ENCODE data around the gene CD248. TPM values are rescaled to one million over a fixed set of nuclear protein-coding genes. Genes with fewer than 3 reads are reported as not detected.

CD248 gene
- total RNA-seq, 1 experiment from 2014 or later, result not detected

GRCh38 chr11:66299186-66299585 is 17.7 kb downstream of the CD248 start:
- no peaks in the 10 kb centered on the region for H3K36me3 ChIP-seq (ENCODE audit: low read depth)
- no peaks in the 10 kb centered on the region for H4K20me1 ChIP-seq (ENCODE audit: insufficient read depth)
- intact Hi-C loops (cut with micrococcal nuclease; ENCODE audit: unreplicated experiment), result no loop called here
- H2AFZ ChIP-seq, result no peak overlapping the region
- H3K4me1 ChIP-seq (replicated peaks; ENCODE audit: insufficient read depth), result no peaks in the 10 kb centered on the region
- H3K9me3 ChIP-seq (ENCODE audit: insufficient read depth, low read depth), result no peaks in the 10 kb centered on the region
- TF ChIP-seq CTCF (conservative IDR thresholded peaks at IDR 0.05) (no peak), EZH2 (IDR thresholded peaks at IDR 0.05; ENCODE audit: low read depth) (no peak)
- H3K79me2 ChIP-seq (ENCODE audit: low read depth), result no peaks in the 10 kb centered on the region
- H3K4me3 ChIP-seq, result no peak overlapping the region
- ChIA-PET POLR2A (ENCODE audit: unreplicated experiment) (no interaction called here), CTCF (interaction anchor here (0.7 kb wide), 1 partner anchor 279 kb away, joined by 4 read pairs; no protein-coding TSS in a partner anchor)
- no peak for DNase-seq
- no peaks in the 10 kb centered on the region for H3F3A ChIP-seq (ENCODE audit: insufficient read depth, low read depth)
- no TSS peak for BruUV-seq (replicated peaks)
- H3K9me2 ChIP-seq (ENCODE audit: insufficient read depth), result no peaks in the 10 kb centered on the region
- H3K27ac ChIP-seq, result no peak overlapping the region
- no peak overlapping the region for H3K4me2 ChIP-seq
- peaks cover 11% of the 10 kb centered on the region; the same call in 1 of the 2 replicates for H3K27me3 ChIP-seq (ENCODE audit: insufficient read depth, low read depth)

- H2AFZ ChIP-seq, result no peak overlapping the region
- H3K9me3 ChIP-seq (ENCODE audit: insufficient read depth, low read depth), result no peaks in the 10 kb centered on the region
- no peak overlapping the region for H3K27ac ChIP-seq
- peaks cover 11% of the 10 kb centered on the region; the same call in 1 of the 2 replicates for H3K27me3 ChIP-seq (ENCODE audit: insufficient read depth, low read depth)
- no TSS peak for BruUV-seq (replicated peaks)
- no peak overlapping the region for H3K4me3 ChIP-seq
- no peaks in the 10 kb centered on the region for H4K20me1 ChIP-seq (ENCODE audit: insufficient read depth)
- no peaks in the 10 kb centered on the region for H3K79me2 ChIP-seq (ENCODE audit: low read depth)
- no peaks in the 10 kb centered on the region for H3K36me3 ChIP-seq (ENCODE audit: low read depth)
- H3K4me1 ChIP-seq (replicated peaks; ENCODE audit: insufficient read depth), result no peaks in the 10 kb centered on the region
- TF ChIP-seq CTCF (conservative IDR thresholded peaks at IDR 0.05) (no peak), EZH2 (IDR thresholded peaks at IDR 0.05; ENCODE audit: low read depth) (no peak)
- ChIA-PET POLR2A (ENCODE audit: unreplicated experiment) (no interaction called here), CTCF (interaction anchor here (1.1 kb wide), 1 partner anchor 89 kb away, joined by 7 read pairs; no protein-coding TSS in a partner anchor)
- H3K4me2 ChIP-seq, result no peak overlapping the region
- intact Hi-C loops (cut with micrococcal nuclease; ENCODE audit: unreplicated experiment), result no loop called here
- DNase-seq, result no peak
- no peaks in the 10 kb centered on the region for H3K9me2 ChIP-seq (ENCODE audit: insufficient read depth)
- H3F3A ChIP-seq (ENCODE audit: insufficient read depth, low read depth), result 0 out of 2 replicates have a peak, but pooled peaks cover 5% of the 10 kb centered on the region
Measured at GRCh38 chr11:66297610-66298009, 19.2 kb downstream of the CD248 start.

DNA sequence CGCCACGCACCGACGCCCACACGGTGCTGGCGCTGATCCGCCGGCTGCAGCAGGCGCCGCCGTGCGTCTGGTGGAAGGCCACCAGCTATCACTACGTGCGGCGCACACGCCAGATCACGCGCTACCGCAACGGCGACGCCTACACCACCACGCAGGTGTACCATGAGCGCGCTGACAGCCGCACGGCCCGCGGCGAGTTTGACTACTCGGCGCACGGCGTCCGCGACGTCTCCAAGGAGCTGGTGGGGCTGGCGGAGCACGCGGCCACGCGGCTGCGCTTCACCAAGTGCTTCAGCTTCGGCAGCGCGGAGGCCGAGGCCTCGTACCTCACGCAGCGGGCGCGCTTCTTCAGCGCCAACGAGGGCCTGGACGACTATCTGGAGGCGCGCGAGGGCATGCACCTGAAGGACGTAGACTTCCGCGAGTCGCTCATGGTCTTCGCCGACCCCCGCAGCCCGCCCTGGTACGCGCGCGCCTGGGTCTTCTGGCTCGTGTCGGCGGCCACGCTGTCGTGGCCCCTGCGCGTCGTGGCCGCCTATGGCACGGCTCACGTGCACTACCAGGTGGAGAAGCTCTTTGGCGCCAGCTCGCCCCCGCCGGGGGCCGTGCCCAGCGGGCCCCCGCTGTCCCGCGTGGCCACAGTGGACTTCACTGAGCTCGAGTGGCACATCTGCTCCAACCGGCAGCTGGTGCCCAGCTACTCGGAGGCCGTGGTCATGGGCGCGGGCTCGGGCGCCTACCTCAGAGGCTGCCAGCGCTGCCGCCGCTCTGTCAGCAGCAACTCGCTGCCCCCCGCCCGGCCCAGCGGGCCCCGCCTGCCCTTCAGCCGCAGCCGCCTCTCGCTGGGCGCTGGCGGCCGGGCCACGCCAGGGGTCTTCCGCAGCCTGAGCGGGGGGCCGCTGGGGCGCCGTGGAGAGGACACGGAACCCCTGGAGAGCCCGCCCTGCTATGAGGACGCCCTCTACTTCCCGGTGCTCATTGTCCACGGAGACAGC is 21.9 kb downstream of the CD248 start:
- Histone ChIP-seq H3K4me2 (no peak overlapping the region), H3K27me3 (ENCODE audit: insufficient read depth, low read depth) (peaks cover 11% of the 10 kb centered on the region; the same call in 1 of the 2 replicates), H3K36me3 (ENCODE audit: low read depth) (no peaks in the 10 kb centered on the region), H3K4me1 (replicated peaks; ENCODE audit: insufficient read depth) (peaks cover 8% of the 10 kb centered on the region), H2AFZ (no peak overlapping the region), H3F3A (ENCODE audit: insufficient read depth, low read depth) (peaks cover 12% of the 10 kb centered on the region; the same call in 1 of the 2 replicates), H3K27ac (no peak overlapping the region), H4K20me1 (ENCODE audit: insufficient read depth) (no peaks in the 10 kb centered on the region), H3K4me3 (no peak overlapping the region), H3K79me2 (ENCODE audit: low read depth) (no peaks in the 10 kb centered on the region), H3K9me2 (ENCODE audit: insufficient read depth) (no peaks in the 10 kb centered on the region), H3K9me3 (ENCODE audit: insufficient read depth, low read depth) (no peaks in the 10 kb centered on the region)
- ChIA-PET POLR2A (ENCODE audit: unreplicated experiment) (no interaction called here), CTCF (no interaction called here)
- TF ChIP-seq EZH2 (IDR thresholded peaks at IDR 0.05; ENCODE audit: low read depth) (no peak), CTCF (conservative IDR thresholded peaks at IDR 0.05) (no peak)
- no TSS peak for BruUV-seq (replicated peaks)
- DNase-seq, result no peak
- intact Hi-C loops (cut with micrococcal nuclease; ENCODE audit: unreplicated experiment), result no loop called here
